ENCODE measurements around the gene GGT6.

Gene GGT6

GRCh38 chr17:4548061-4548461, 12.3 kb downstream of the GGT6 start:
- H3K27ac ChIP-seq (ENCODE audit: extremely low read depth, low read depth, low read length) = no peak overlapping the region
- no peaks in the 10 kb centered on the region for H3K9me3 ChIP-seq (ENCODE audit: control insufficient read depth, insufficient read depth, low read depth, low read length)
- H3K4me1 ChIP-seq (ENCODE audit: control insufficient read depth, insufficient read depth, low read length) = no peaks in the 10 kb centered on the region
- no peak for TF ChIP-seq ZNF623 (tag by site-specific recombination; IDR thresholded peaks at IDR 0.05)
- no peak for TF ChIP-seq ZNF37A (tag by site-specific recombination; IDR thresholded peaks at IDR 0.05)
- TF ChIP-seq ZNF645 (tag by site-specific recombination; IDR thresholded peaks at IDR 0.05) = no peak
- no peak for TF ChIP-seq ZNF146 (tag by site-specific recombination; IDR thresholded peaks at IDR 0.05)
- no peak for TF ChIP-seq TRIM28 (IDR thresholded peaks at IDR 0.05; ENCODE audit: borderline replicate concordance, low read length)
- no peak for TF ChIP-seq ZNF140 (tag by site-specific recombination; IDR thresholded peaks at IDR 0.05)
- no peak for TF ChIP-seq ZBTB44 (tag by site-specific recombination; IDR thresholded peaks at IDR 0.05)
- no peak for TF ChIP-seq YY2 (tag by site-specific recombination; IDR thresholded peaks at IDR 0.05)
- TF ChIP-seq ZNF621 (tag by site-specific recombination; IDR thresholded peaks at IDR 0.05) = no peak
- TF ChIP-seq ZNF112 (tag by site-specific recombination; IDR thresholded peaks at IDR 0.05) = no peak
- peaks cover 39 to 95% of the 10 kb centered on the region in 2 experiments for H3K36me3 ChIP-seq (ENCODE audit: control insufficient read depth in 2 of 2, insufficient read depth in 1 of 2, low read length in 2 of 2)
- ChIA-PET CTCF (interaction anchor here (1.3 kb wide), 1 partner anchor 18 kb away, joined by 3 read pairs; no protein-coding TSS in a partner anchor), POLR2A (interaction anchor here (1.2 kb wide), 1 partner anchor 10 kb away, joined by 3 read pairs; no protein-coding TSS in a partner anchor)
- H3K4me3 ChIP-seq (ENCODE audit: low read depth, low read length) = no peak overlapping the region

GRCh38 chr17:4547118-4547906, 13.1 kb downstream of the GGT6 start:
- ChIA-PET CTCF (interaction anchor here (1.3 kb wide), 1 partner anchor 19 kb away, joined by 3 read pairs; no protein-coding TSS in a partner anchor), POLR2A (interaction anchor here (0.7 to 0.8 kb wide), 2 partner anchors 38 to 911 kb away, joined by 4 to 9 read pairs; partner anchors contain the start of gene SHPK)
- H3K36me3 ChIP-seq (ENCODE audit: control insufficient read depth in 2 of 2, insufficient read depth in 1 of 2, low read length in 2 of 2) = peaks cover 32 to 95% of the 10 kb centered on the region in 2 experiments

GRCh38 chr17:4545217-4545951, 15.0 kb downstream of the GGT6 start:
- Histone ChIP-seq H3K4me1 (ENCODE audit: control insufficient read depth, insufficient read depth, low read length) (no peaks in the 10 kb centered on the region), H3K27ac (ENCODE audit: extremely low read depth, low read depth, low read length) (no peak overlapping the region), H3K9me3 (ENCODE audit: control insufficient read depth, insufficient read depth, low read depth, low read length) (no peaks in the 10 kb centered on the region), H3K4me3 (ENCODE audit: low read depth, low read length) (no peak overlapping the region), H3K36me3 (ENCODE audit: control insufficient read depth in 2 of 2, insufficient read depth in 1 of 2, low read length in 2 of 2) (peaks cover 15 to 95% of the 10 kb centered on the region in 2 experiments; a peak in 2 of 3 replicates)
- ChIA-PET POLR2A (interaction anchor here (1.1 to 4.0 kb wide), 2 partner anchors 8 to 10 kb away, joined by 4 to 16 read pairs; partner anchors contain the start of gene MYBBP1A), CTCF (interaction anchor here (0.7 to 0.8 kb wide), 2 partner anchors 21 to 55 kb away, joined by 3 to 4 read pairs; no protein-coding TSS in a partner anchor)
- TF ChIP-seq SP7 (tag by site-specific recombination; IDR thresholded peaks at IDR 0.05) = no peak
- no peak for TF ChIP-seq YY1 (tag by site-specific recombination; IDR thresholded peaks at IDR 0.05)
- TF ChIP-seq ZNF707 (tag by site-specific recombination; IDR thresholded peaks at IDR 0.05) = no peak

More at GRCh38 chr17:4547118-4547906, 13.1 kb downstream of the GGT6 start:
- H3K4me3 ChIP-seq (ENCODE audit: low read depth, low read length) = no peak overlapping the region
- no peaks in the 10 kb centered on the region for H3K4me1 ChIP-seq (ENCODE audit: control insufficient read depth, insufficient read depth, low read length)
- TF ChIP-seq ZBTB48 (tag by site-specific recombination; IDR thresholded peaks at IDR 0.05) (no peak), ZNF248 (tag by site-specific recombination; IDR thresholded peaks at IDR 0.05) (no peak), ZNF677 (tag by site-specific recombination; IDR thresholded peaks at IDR 0.05) (peak; percentile 64), ZBTB20 (tag by site-specific recombination; IDR thresholded peaks at IDR 0.05) (no peak), GFI1B (tag by site-specific recombination; IDR thresholded peaks at IDR 0.05) (no peak), ZNF488 (tag by site-specific recombination; IDR thresholded peaks at IDR 0.05) (no peak)
- H3K9me3 ChIP-seq (ENCODE audit: control insufficient read depth, insufficient read depth, low read depth, low read length) = no peaks in the 10 kb centered on the region
- H3K27ac ChIP-seq (ENCODE audit: extremely low read depth, low read depth, low read length) = no peak overlapping the region

All from HEK293 (cell line).